Suprapubic skin (tissue), 4 donors: ENCODE data around the gene CECR2.

Source experiments
- CTCF ChIP-seq, 2 donors: fragments of 200-600 bp in 1 of 2; fragments of 450-650 bp in 1 of 2; sonication (generic) in 1 of 2; IDR thresholded peaks; one replicate each; pipeline ENCODE4 v1.5.1; 2016 to 2019; ENCODE audit warnings: antibody characterized with exemption in 2 of 2, mild to moderate bottlenecking in 1 of 2, moderate library complexity in 1 of 2
- POLR2A ChIP-seq, 2 donors: fragments of 450-650 bp; IDR thresholded peaks; one replicate each; pipeline ENCODE4 v1.6.1; 2017; ENCODE audit warnings: antibody characterized with exemption in 2 of 2, mild to moderate bottlenecking in 2 of 2, moderate library complexity in 2 of 2
- POLR2AphosphoS5 ChIP-seq, 3 donors: sonication (generic); formaldehyde crosslinking; IDR thresholded peaks; one replicate each; pipeline ENCODE4 v1.6.1; 2017; ENCODE audit warnings: antibody characterized with exemption in 3 of 3

- TF ChIP-seq CTCF (IDR thresholded peaks at IDR 0.05) (no peak), POLR2A (IDR thresholded peaks at IDR 0.05) (no peak), POLR2AphosphoS5 (IDR thresholded peaks at IDR 0.05) (no peak)
These were observed 20.8 kb downstream of the CECR2 start for GRCh38 chr22:17390087-17390486.
